Endothelial cell of umbilical vein (primary cell): ENCODE data around the gene RBM47.

Source experiments
- EZH2 ChIP-seq: IDR thresholded peaks from 2 replicates; pipeline ENCODE4 v1.6.1; 2012; ENCODE audit warnings: borderline replicate concordance, low read depth, mild to moderate bottlenecking, moderate library complexity, low read length, inconsistent platforms; ENCODE audit not compliant: severe bottlenecking
- FOS ChIP-seq: IDR thresholded peaks from 2 replicates; pipeline ENCODE4 v1.6.1; 2011; ENCODE audit warnings: mild to moderate bottlenecking, low read length, moderate library complexity, borderline replicate concordance; ENCODE audit not compliant: insufficient read depth
- GATA2 ChIP-seq: IDR thresholded peaks from 2 replicates; pipeline ENCODE4 v1.7.0; 2011; ENCODE audit warnings: low read depth, mild to moderate bottlenecking, moderate library complexity, mixed read lengths, low read length; ENCODE audit not compliant: insufficient read length, insufficient read depth
- JUN ChIP-seq: IDR thresholded peaks from 2 replicates; pipeline ENCODE4 v1.6.1; 2011; ENCODE audit warnings: borderline replicate concordance, low read depth; ENCODE audit not compliant: insufficient read length, insufficient read depth
- MYC ChIP-seq: IDR thresholded peaks from one replicate; pipeline ENCODE4 v1.6.1; 2011; ENCODE audit warnings: mild to moderate bottlenecking, low read depth, low read length
- POLR2A ChIP-seq: IDR thresholded peaks from 2 replicates; pipeline ENCODE4 v1.6.1; 2012; ENCODE audit warnings: low read depth, mild to moderate bottlenecking, control low read depth, low read length
- POLR2AphosphoS5 ChIP-seq: IDR thresholded peaks from 2 replicates; pipeline ENCODE4 v1.6.1; 2012; ENCODE audit warnings: low read depth, mild to moderate bottlenecking, control low read depth, low read length, moderate library complexity; ENCODE audit not compliant: insufficient read depth
- TF ChIP-seq, protein P1 (sequence below), 2 donors: IDR thresholded peaks; 1 replicate in 1 of 2; 2 replicates in 1 of 2; pipeline ENCODE4 v1.5.1; 2011; ENCODE audit warnings: low read length in 2 of 2, mild to moderate bottlenecking in 2 of 2, moderate library complexity in 2 of 2, control low read depth in 1 of 2, inconsistent platforms in 1 of 2, low read depth in 1 of 2; ENCODE audit not compliant: insufficient read depth in 1 of 2; ENCODE audit errors: extremely low read depth in 1 of 2
- TF ChIP-seq, protein P2 (sequence below): IDR thresholded peaks from 2 replicates; pipeline ENCODE4 v1.6.1; 2011; ENCODE audit not compliant: insufficient read depth, insufficient read length

DNA sequence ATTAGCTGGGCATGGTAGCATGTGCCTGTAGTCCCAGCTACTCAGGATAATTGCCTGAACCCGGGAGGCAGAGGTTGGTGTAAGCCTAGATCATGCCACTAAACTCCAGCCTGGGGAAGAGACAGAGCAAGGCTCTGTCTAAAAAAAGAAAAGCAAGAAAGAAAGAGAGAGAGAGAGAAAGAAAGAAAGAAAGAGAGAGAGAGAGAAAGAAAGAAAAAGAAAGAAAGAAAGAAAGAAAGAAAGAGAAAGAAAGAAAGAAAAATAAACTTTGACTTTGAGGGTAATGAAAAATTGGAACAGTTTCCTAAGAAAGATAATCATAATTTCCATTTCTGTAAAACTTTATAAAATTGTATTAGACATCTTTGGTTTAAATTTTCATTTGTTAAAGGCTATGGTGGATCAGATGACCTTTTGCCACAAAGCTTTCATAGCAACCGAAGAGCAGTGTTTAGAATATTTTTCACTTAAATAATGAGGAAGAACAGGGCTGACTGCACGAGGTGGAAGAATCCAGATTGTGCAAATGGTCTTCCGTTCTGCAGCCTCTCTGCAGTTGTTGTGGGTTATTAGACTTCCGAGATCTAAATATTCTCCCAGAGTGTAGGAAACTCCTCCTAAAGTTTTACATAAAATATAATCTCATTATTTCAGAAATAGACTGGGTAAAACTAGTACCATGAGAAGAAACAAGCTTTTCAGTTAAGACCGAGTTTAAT lies 55.9 kb downstream of the RBM47 start:
- TF ChIP-seq EZH2: no peak
- TF ChIP-seq MYC: no peak
- TF ChIP-seq, protein P1, sequence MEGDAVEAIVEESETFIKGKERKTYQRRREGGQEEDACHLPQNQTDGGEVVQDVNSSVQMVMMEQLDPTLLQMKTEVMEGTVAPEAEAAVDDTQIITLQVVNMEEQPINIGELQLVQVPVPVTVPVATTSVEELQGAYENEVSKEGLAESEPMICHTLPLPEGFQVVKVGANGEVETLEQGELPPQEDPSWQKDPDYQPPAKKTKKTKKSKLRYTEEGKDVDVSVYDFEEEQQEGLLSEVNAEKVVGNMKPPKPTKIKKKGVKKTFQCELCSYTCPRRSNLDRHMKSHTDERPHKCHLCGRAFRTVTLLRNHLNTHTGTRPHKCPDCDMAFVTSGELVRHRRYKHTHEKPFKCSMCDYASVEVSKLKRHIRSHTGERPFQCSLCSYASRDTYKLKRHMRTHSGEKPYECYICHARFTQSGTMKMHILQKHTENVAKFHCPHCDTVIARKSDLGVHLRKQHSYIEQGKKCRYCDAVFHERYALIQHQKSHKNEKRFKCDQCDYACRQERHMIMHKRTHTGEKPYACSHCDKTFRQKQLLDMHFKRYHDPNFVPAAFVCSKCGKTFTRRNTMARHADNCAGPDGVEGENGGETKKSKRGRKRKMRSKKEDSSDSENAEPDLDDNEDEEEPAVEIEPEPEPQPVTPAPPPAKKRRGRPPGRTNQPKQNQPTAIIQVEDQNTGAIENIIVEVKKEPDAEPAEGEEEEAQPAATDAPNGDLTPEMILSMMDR (IDR thresholded peaks at IDR 0.05; ENCODE audit: extremely low read depth in 1 of 2, insufficient read depth in 1 of 2, low read depth in 1 of 2, low read length in 2 of 2): no peak
- TF ChIP-seq, protein P2, sequence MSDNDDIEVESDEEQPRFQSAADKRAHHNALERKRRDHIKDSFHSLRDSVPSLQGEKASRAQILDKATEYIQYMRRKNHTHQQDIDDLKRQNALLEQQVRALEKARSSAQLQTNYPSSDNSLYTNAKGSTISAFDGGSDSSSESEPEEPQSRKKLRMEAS: no peak
- TF ChIP-seq POLR2AphosphoS5: no peak
- no peak for TF ChIP-seq JUN
- no peak for TF ChIP-seq POLR2A
- no peak for TF ChIP-seq FOS
- TF ChIP-seq GATA2: no peak
